ENCODE data around the gene CA5A.
"Not testable (repeated sequence)": the region's sequence is repeated elsewhere in the genome, so short reads cannot be mapped to it uniquely, and the experiment has no call there.

Gene CA5A

DNA sequence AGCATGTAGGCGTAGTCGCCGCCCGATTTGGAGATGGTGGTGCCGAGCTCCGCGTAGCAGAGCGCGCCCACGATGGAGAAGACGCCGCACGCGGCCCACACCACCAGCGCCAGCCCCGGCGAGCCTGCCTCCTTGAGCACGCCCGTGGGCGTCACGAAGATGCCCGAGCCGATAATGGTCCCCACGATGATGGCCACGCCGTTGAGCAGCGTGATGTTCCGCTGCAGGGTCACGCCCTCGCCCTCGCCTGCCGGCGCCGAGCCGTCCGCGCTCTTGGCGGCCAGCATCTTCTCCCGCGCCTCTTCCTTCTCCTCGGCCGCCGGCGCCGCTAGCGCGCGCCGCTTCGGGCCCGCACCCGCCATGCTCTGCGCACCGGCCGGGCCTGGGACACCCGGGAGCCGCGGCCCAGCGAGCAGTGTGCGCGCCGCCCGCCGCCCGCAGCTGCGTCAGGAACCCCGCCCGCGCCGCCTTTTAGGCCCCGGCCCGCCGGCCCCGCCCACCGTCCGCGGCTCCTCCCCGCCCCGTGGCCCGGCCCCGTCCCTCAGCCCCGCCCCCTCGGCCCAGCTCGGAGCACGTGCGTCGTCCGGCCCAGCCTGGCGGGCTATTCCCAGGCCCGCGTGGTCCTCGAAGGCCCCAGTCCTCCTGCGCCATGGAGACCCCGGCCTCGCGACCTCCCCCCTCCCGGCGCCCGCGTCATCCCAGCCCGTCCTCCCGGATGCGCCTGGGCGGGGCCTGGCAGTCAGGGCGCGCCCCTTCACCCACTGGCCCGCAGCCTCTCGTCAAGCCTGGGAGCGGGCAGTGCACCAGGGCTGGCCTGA, 67.1 kb downstream of the CA5A start, which contains the start of gene SLC7A5:
SLC7A5 (minus strand) TSS at position 447 of the 818 bp plus-strand sequence; CDS start at position 362, 85 bp downstream.
- peak; percentile 53 for ATAC-seq (ENCODE audit: insufficient read depth, low read depth)
- Histone ChIP-seq H3K79me2 (ENCODE audit: insufficient read depth, low read length) (peaks cover 57% of the 10 kb centered on the region), H3K4me3 (ENCODE audit: low read depth in 1 of 2, low read length in 2 of 2) (peak within 1 kb of the TSS; percentile 51 to 93), H3K4me2 (ENCODE audit: insufficient read depth, low read length) (peak within 1 kb of the TSS; percentile 80), H3K4me1 (ENCODE audit: insufficient read depth, low read length) (peaks cover 75% of the 10 kb centered on the region), H3K27ac (ENCODE audit: low read length) (peak within 1 kb of the TSS; percentile 93), H4K20me1 (ENCODE audit: insufficient read depth, low read length) (peaks cover 42% of the 10 kb centered on the region), H3K9ac (ENCODE audit: low read depth, low read length) (peak within 1 kb of the TSS; percentile 77), H3K36me3 (ENCODE audit: insufficient read depth, low read length) (peaks cover 23% of the 10 kb centered on the region), H2AFZ (ENCODE audit: low read depth, low read length) (peak within 1 kb of the TSS; percentile 78)
- DNase-seq: peak; percentile 88
- not testable (repeated sequence) for H3K9me3 ChIP-seq (ENCODE audit: insufficient read depth, low read length, severe bottlenecking); H3K27me3 ChIP-seq (ENCODE audit: insufficient read depth, low read length, poor library complexity)

DNA sequence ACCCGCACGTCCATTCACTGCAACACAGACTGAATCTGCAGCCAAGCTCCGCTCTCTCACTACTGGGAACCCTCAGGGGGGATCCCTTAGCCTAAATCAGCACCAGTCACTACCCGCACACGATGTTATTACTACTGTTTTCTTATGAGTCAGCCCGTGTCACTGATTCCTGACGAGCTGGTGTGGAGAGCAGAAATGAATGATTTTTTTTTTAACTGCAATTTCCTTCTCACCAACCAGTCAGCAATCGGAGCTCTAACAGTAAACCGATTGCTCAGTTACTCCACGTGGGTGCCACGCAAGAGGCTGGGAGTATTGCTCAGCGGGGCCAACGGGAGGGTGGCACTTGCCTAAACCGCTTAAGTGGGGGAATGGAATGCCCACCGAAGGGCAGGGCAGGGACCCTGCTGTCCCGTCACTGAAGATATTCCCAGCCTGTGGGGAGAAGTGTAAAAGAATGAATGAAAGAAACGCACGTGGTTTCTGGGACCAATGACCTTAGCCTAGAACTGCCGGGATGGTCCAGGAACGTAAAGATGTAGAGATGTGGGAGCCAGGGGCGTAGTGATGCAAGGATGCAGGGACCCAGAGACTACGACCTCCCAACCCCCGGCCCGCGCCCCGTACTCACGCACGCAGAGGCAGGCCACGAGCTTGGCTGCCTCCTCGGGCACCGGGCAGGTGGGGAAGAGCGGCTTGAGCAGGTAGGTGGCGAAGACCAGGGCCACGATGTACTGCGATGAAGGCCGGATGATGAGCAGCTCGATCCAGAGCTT, 67.9 kb downstream of the CA5A start:
- H3K4me3 ChIP-seq (ENCODE audit: low read depth in 1 of 2, low read length in 2 of 2): peak overlapping the region; percentile 51 to 93
- DNase-seq (peak; percentile 66), ATAC-seq (ENCODE audit: insufficient read depth, low read depth) (peak; percentile 11; the same call in 1 of the 3 replicates)
- peaks cover 65% of the 10 kb centered on the region for H3K79me2 ChIP-seq (ENCODE audit: insufficient read depth, low read length)
- not testable (repeated sequence) for H3K27me3 ChIP-seq (ENCODE audit: insufficient read depth, low read length, poor library complexity); H3K9me3 ChIP-seq (ENCODE audit: insufficient read depth, low read length, severe bottlenecking)
- H4K20me1 ChIP-seq (ENCODE audit: insufficient read depth, low read length): peaks cover 48% of the 10 kb centered on the region
- H3K27ac ChIP-seq (ENCODE audit: low read length): peak overlapping the region; percentile 93
- peak overlapping the region; percentile 80 for H3K4me2 ChIP-seq (ENCODE audit: insufficient read depth, low read length)
- H3K36me3 ChIP-seq (ENCODE audit: insufficient read depth, low read length): peaks cover 28% of the 10 kb centered on the region
- H3K4me1 ChIP-seq (ENCODE audit: insufficient read depth, low read length): peaks cover 82% of the 10 kb centered on the region
- peak overlapping the region; percentile 59; the same call in 1 of the 2 replicates for H2AFZ ChIP-seq (ENCODE audit: low read depth, low read length)
- H3K9ac ChIP-seq (ENCODE audit: low read depth, low read length): peak overlapping the region; percentile 77

DNA sequence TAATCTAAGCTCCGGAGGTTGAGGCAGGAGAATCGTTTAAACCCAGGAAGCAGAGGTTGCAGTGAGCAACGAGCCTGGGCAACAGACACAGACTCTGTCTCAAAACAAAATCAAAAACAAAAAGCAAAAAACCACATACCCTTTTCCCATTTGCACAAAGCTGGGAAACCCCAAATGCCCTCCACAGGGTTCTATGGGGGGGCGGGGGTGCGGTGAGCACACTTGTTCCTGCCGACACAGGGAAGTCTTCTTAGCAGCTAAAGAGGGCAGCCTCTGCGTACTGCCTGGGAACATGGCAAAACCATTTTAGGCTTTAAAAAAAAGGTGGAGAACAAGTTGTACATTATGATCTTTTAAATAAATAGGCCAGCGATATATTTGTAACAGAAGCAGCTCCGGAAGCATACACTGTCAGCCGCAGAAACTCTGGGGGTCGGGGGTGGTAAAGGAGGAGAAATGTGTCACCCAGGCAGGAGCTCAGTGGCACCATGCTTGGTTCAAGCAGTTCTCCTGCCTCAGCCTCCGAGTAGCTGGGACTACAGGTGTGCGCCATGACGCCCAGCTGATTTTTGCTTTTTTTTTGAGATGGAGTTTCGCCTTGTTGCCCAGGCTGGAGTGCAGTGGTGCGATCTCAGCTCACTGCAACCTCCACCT, 70.3 kb downstream of the CA5A start:
- not testable (repeated sequence) for H3K9me3 ChIP-seq (ENCODE audit: insufficient read depth, low read length, severe bottlenecking); H3K27me3 ChIP-seq (ENCODE audit: insufficient read depth, low read length, poor library complexity); H2AFZ ChIP-seq (ENCODE audit: low read depth, low read length)
- peaks cover 86% of the 10 kb centered on the region for H3K79me2 ChIP-seq (ENCODE audit: insufficient read depth, low read length)
- peak; percentile 43 for ATAC-seq (ENCODE audit: insufficient read depth, low read depth)
- peaks cover 71% of the 10 kb centered on the region for H4K20me1 ChIP-seq (ENCODE audit: insufficient read depth, low read length)
- peak; percentile 89 for DNase-seq
- H3K27ac ChIP-seq (ENCODE audit: low read length): peak overlapping the region; percentile 88
- H3K4me1 ChIP-seq (ENCODE audit: insufficient read depth, low read length): peaks cover 82% of the 10 kb centered on the region
- H3K9ac ChIP-seq (ENCODE audit: low read depth, low read length): peak overlapping the region; percentile 77
- peak overlapping the region; percentile 80 for H3K4me2 ChIP-seq (ENCODE audit: insufficient read depth, low read length)
- peak overlapping the region; percentile 30 to 93; a peak in 3 of 4 replicates for H3K4me3 ChIP-seq (ENCODE audit: low read depth in 1 of 2, low read length in 2 of 2)
- H3K36me3 ChIP-seq (ENCODE audit: insufficient read depth, low read length): peaks cover 52% of the 10 kb centered on the region

DNA sequence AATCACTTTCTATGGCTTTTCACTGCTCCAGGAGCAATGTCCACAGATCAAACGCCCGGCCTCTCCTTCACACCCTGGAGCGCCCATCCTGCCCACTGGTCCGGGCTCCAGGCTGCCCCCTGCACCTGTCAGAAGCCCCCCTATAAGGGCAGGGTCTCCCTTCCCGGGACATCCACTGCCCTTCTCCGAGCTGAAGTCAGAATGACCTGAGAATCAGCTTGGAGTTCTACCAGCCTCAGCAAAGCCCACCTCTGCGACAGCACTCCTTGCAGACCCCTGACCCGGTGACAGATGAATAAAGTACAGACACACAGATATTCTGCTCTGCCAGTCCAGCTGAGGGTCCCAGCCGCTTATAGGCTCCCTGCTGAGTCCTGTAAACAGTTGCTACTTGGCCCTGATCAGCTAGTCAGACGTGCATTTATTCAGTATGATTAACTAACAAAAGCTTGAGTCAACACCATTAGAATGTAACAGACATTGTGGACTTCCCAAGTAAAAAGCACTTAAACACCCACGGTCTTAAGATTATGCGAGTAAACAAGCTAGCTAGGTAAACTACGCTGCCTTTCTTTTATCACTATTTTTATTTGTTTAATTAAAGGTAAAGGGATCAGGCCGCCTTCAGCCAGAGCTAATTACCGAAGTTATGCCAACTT, 71.9 kb downstream of the CA5A start:
- peak overlapping the region; percentile 88 for H3K27ac ChIP-seq (ENCODE audit: low read length)
- H3K9ac ChIP-seq (ENCODE audit: low read depth, low read length): peak overlapping the region; percentile 77
- ATAC-seq (ENCODE audit: insufficient read depth, low read depth) (no peak), DNase-seq (no peak)
- H3K36me3 ChIP-seq (ENCODE audit: insufficient read depth, low read length): peaks cover 67% of the 10 kb centered on the region
- no peak overlapping the region for H2AFZ ChIP-seq (ENCODE audit: low read depth, low read length)
- H3K9me3 ChIP-seq (ENCODE audit: insufficient read depth, low read length, severe bottlenecking): no peaks in the 10 kb centered on the region
- H3K4me1 ChIP-seq (ENCODE audit: insufficient read depth, low read length): peaks cover 82% of the 10 kb centered on the region
- peak overlapping the region; percentile 80 for H3K4me2 ChIP-seq (ENCODE audit: insufficient read depth, low read length)
- H3K4me3 ChIP-seq (ENCODE audit: low read depth in 1 of 2, low read length in 2 of 2): peak overlapping the region; percentile 14 to 93; a peak in 3 of 4 replicates
- H4K20me1 ChIP-seq (ENCODE audit: insufficient read depth, low read length): peaks cover 84% of the 10 kb centered on the region
- TF ChIP-seq, protein P1, sequence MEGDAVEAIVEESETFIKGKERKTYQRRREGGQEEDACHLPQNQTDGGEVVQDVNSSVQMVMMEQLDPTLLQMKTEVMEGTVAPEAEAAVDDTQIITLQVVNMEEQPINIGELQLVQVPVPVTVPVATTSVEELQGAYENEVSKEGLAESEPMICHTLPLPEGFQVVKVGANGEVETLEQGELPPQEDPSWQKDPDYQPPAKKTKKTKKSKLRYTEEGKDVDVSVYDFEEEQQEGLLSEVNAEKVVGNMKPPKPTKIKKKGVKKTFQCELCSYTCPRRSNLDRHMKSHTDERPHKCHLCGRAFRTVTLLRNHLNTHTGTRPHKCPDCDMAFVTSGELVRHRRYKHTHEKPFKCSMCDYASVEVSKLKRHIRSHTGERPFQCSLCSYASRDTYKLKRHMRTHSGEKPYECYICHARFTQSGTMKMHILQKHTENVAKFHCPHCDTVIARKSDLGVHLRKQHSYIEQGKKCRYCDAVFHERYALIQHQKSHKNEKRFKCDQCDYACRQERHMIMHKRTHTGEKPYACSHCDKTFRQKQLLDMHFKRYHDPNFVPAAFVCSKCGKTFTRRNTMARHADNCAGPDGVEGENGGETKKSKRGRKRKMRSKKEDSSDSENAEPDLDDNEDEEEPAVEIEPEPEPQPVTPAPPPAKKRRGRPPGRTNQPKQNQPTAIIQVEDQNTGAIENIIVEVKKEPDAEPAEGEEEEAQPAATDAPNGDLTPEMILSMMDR (IDR thresholded peaks at IDR 0.05; ENCODE audit: borderline replicate concordance, extremely low read depth, low read length, poor library complexity, severe bottlenecking): no peak
- no peak for TF ChIP-seq EZH2 (IDR thresholded peaks at IDR 0.05; ENCODE audit: borderline replicate concordance, low read depth, low read length, severe bottlenecking)
- H3K27me3 ChIP-seq (ENCODE audit: insufficient read depth, low read length, poor library complexity): no peaks in the 10 kb centered on the region
- H3K79me2 ChIP-seq (ENCODE audit: insufficient read depth, low read length): peaks cover 97% of the 10 kb centered on the region

DNA sequence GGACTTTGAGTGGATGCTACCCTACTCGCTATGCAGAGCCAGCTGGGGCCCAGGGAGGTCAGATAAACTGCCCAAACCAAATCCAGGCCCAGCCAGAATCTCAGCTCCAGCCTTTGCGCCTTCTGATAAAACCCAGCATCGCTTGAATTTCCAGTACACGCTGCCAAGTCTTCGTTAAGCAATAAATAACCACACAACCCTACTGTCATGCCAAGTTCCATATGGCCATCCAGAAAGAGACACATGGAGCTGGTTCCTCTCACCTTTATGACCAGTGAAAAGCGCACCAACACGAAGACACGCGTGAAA, 73.0 kb downstream of the CA5A start:
- ATAC-seq (ENCODE audit: insufficient read depth, low read depth): not testable (repeated sequence)
- H3K36me3 ChIP-seq (ENCODE audit: insufficient read depth, low read length): peaks cover 78% of the 10 kb centered on the region
- H3K4me1 ChIP-seq (ENCODE audit: insufficient read depth, low read length): peaks cover 93% of the 10 kb centered on the region

DNA sequence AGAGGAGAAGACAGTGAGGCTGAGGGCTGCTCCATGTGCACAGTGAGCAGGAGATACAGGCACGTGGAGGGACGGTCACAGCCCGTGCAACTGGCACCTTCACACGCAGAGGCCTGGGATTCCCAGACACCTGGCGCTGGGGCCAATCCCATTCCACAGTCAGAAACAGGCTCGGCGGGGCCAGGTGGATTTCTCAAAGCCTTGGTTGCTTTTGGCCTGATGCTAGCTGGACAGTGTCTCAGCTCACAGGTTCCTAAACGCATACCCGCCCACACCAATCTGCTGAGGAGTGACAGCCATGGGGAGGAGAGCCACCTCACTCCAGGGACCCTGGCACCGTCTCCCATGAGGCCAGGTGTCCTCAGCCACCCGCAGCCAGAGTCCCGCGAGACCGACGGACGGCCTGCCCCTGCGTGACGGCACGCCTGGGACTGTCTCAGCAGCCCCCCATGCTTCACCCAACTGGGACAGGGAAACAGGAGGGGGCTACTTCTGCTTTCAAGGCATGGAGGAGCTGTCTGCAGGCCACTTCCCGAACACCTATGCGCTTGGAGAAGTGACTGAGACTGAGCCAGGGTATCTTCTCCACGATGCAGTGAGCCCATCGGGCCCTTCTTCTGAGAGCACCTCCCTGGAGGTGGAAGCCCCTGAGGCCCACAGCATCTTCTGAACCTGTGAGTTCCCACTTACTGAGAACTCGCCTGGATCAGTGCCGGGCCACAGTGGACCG, 73.6 kb downstream of the CA5A start:
- DNase-seq; H2AFZ ChIP-seq (ENCODE audit: low read depth, low read length); ATAC-seq (ENCODE audit: insufficient read depth, low read depth); H3K27me3 ChIP-seq (ENCODE audit: insufficient read depth, low read length, poor library complexity); H3K9me3 ChIP-seq (ENCODE audit: insufficient read depth, low read length, severe bottlenecking): not testable (repeated sequence)
- Histone ChIP-seq H3K27ac (ENCODE audit: low read length) (peak overlapping the region; percentile 67), H3K4me1 (ENCODE audit: insufficient read depth, low read length) (peaks cover 98% of the 10 kb centered on the region), H4K20me1 (ENCODE audit: insufficient read depth, low read length) (peaks cover 91% of the 10 kb centered on the region), H3K4me3 (ENCODE audit: low read depth in 1 of 2, low read length in 2 of 2) (peak overlapping the region in 1 of 2 experiments; percentile 48; a peak in 2 of 4 replicates), H3K9ac (ENCODE audit: low read depth, low read length) (peak overlapping the region; percentile 32), H3K36me3 (ENCODE audit: insufficient read depth, low read length) (peaks cover 84% of the 10 kb centered on the region), H3K79me2 (ENCODE audit: insufficient read depth, low read length) (peaks cover 99% of the 10 kb centered on the region), H3K4me2 (ENCODE audit: insufficient read depth, low read length) (peak overlapping the region; percentile 54)

More for the DNA sequence above, 73.0 kb downstream of the CA5A start:
- H2AFZ ChIP-seq (ENCODE audit: low read depth, low read length); H3K27me3 ChIP-seq (ENCODE audit: insufficient read depth, low read length, poor library complexity); DNase-seq; H3K9me3 ChIP-seq (ENCODE audit: insufficient read depth, low read length, severe bottlenecking): not testable (repeated sequence)
- Histone ChIP-seq H3K27ac (ENCODE audit: low read length) (peak overlapping the region; percentile 67), H3K9ac (ENCODE audit: low read depth, low read length) (peak overlapping the region; percentile 32), H3K4me3 (ENCODE audit: low read depth in 1 of 2, low read length in 2 of 2) (peak overlapping the region in 1 of 2 experiments; percentile 48; a peak in 1 of 4 replicates), H4K20me1 (ENCODE audit: insufficient read depth, low read length) (peaks cover 90% of the 10 kb centered on the region), H3K4me2 (ENCODE audit: insufficient read depth, low read length) (peak overlapping the region; percentile 54), H3K79me2 (ENCODE audit: insufficient read depth, low read length) (peaks cover 99% of the 10 kb centered on the region)

Measured in DND-41 (cell line).